Body of pancreas (tissue), 4 donors: ENCODE measurements around the gene RANBP1.

Experiments
- CTCF ChIP-seq, 7 experiments: fragments of 450-650 bp in 4 of 7; fragments of 200-600 bp in 3 of 7; sonication (generic) in 3 of 7; IDR thresholded peaks; one replicate each; pipeline ENCODE4 v1.5.1; 2016 to 2019; ENCODE audit warnings: antibody characterized with exemption in 7 of 7
- POLR2A ChIP-seq, 3 donors: fragments of 450-650 bp; IDR thresholded peaks; one replicate each; pipeline ENCODE4 v1.6.1; 2016; ENCODE audit warnings: antibody characterized with exemption in 3 of 3, mild to moderate bottlenecking in 2 of 3

GRCh38 chr22:20148414-20148813 lies 32.5 kb downstream of the RANBP1 start:
- no peak for TF ChIP-seq POLR2A (IDR thresholded peaks at IDR 0.05)
- no peak for TF ChIP-seq CTCF (IDR thresholded peaks at IDR 0.05)
